ENCODE data around the gene SMCO4.

Gene SMCO4

GRCh38 chr11:93525601-93526345 lies 17.4 kb downstream of the SMCO4 start:
- no peak for TF ChIP-seq CTCF (IDR thresholded peaks at IDR 0.05)

GRCh38 chr11:93524858-93525257 lies 18.3 kb downstream of the SMCO4 start:
- TF ChIP-seq CTCF (IDR thresholded peaks at IDR 0.05), result no peak

GRCh38 chr11:93524173-93524536 lies 19.0 kb downstream of the SMCO4 start:
- no peak for TF ChIP-seq CTCF (IDR thresholded peaks at IDR 0.05)

- no peak for TF ChIP-seq CTCF (IDR thresholded peaks at IDR 0.05)
Observed at GRCh38 chr11:93520726-93521509, 22.3 kb downstream of the SMCO4 start.

- TF ChIP-seq CTCF (IDR thresholded peaks at IDR 0.05), result no peak
Observed at GRCh38 chr11:93519179-93519578, 24.0 kb downstream of the SMCO4 start.

GRCh38 chr11:93518081-93518480 lies 25.1 kb downstream of the SMCO4 start:
- no peak for TF ChIP-seq CTCF (IDR thresholded peaks at IDR 0.05)

- TF ChIP-seq CTCF (IDR thresholded peaks at IDR 0.05), result no peak
Observed at GRCh38 chr11:93517611-93518010, 25.6 kb downstream of the SMCO4 start.

Data from LNCAP (cell line).